ENCODE data around the gene CORO6. TPM values are rescaled to one million over a fixed set of nuclear protein-coding genes. Genes with fewer than 3 reads are reported as not detected.
"Not testable (repeated sequence)": the region's sequence is repeated elsewhere in the genome, so short reads cannot be mapped to it uniquely, and the experiment has no call there.

CORO6 gene
- 0.63 and 0.87 TPM in 2 replicates for total RNA-seq (2014; rRNA removed; shearing (Covaris generic))
- 18.3 and 20.4 TPM in 2 replicates for polyA plus RNA-seq (2014; cell fraction: nucleus; rRNA removed)

- peak; percentile 25 for DNase-seq (ENCODE audit: extremely low read depth, low read depth)
These were observed at the start of gene CORO6 for GRCh38 chr17:29622337-29623282. CORO6 (minus strand) TSS chr17:29622912; CDS start chr17:29621421, 1,491 bp downstream.

- no peak for DNase-seq (ENCODE audit: extremely low read depth, low read depth)
These were observed 48.9 kb upstream of the CORO6 start for GRCh38 chr17:29671661-29672060.

GRCh38 chr17:29669266-29669665 is 46.6 kb upstream of the CORO6 start:
- DNase-seq (ENCODE audit: extremely low read depth, low read depth), result no peak

GRCh38 chr17:29667969-29668368 is 45.3 kb upstream of the CORO6 start:
- DNase-seq (ENCODE audit: extremely low read depth, low read depth), result no peak

GRCh38 chr17:29665481-29665810 is 42.7 kb upstream of the CORO6 start:
- DNase-seq (ENCODE audit: extremely low read depth, low read depth), result no peak

GRCh38 chr17:29664743-29665480 is 42.2 kb upstream of the CORO6 start:
- DNase-seq (ENCODE audit: extremely low read depth, low read depth), result no peak

GRCh38 chr17:29663155-29663554 is 40.4 kb upstream of the CORO6 start:
- DNase-seq (ENCODE audit: extremely low read depth, low read depth), result peak; percentile 41

GRCh38 chr17:29661213-29661612 is 38.5 kb upstream of the CORO6 start:
- no peak for DNase-seq (ENCODE audit: extremely low read depth, low read depth)

- DNase-seq (ENCODE audit: extremely low read depth, low read depth), result no peak
These were observed 36.4 kb upstream of the CORO6 start for GRCh38 chr17:29659155-29659554.

GRCh38 chr17:29655323-29655722 is 32.6 kb upstream of the CORO6 start:
- no peak for DNase-seq (ENCODE audit: extremely low read depth, low read depth)

- DNase-seq (ENCODE audit: extremely low read depth, low read depth), result no peak
These were observed 31.4 kb upstream of the CORO6 start for GRCh38 chr17:29653995-29654714.

- no peak for DNase-seq (ENCODE audit: extremely low read depth, low read depth)
These were observed 30.3 kb upstream of the CORO6 start for GRCh38 chr17:29652976-29653375.

- not testable (repeated sequence) for DNase-seq (ENCODE audit: extremely low read depth, low read depth)
These were observed 29.2 kb upstream of the CORO6 start for GRCh38 chr17:29651913-29652312.

- no peak for DNase-seq (ENCODE audit: extremely low read depth, low read depth)
These were observed 27.7 kb upstream of the CORO6 start for GRCh38 chr17:29650396-29650795.

GRCh38 chr17:29649359-29649758 is 26.6 kb upstream of the CORO6 start:
- no peak for DNase-seq (ENCODE audit: extremely low read depth, low read depth)

- no peak for DNase-seq (ENCODE audit: extremely low read depth, low read depth)
These were observed 25.3 kb upstream of the CORO6 start for GRCh38 chr17:29648005-29648404.

GRCh38 chr17:29645515-29646051 is 22.9 kb upstream of the CORO6 start:
- DNase-seq (ENCODE audit: extremely low read depth, low read depth), result no peak

- no peak for DNase-seq (ENCODE audit: extremely low read depth, low read depth)
These were observed 21.1 kb upstream of the CORO6 start for GRCh38 chr17:29643817-29644160.

GRCh38 chr17:29642171-29642611 is 19.5 kb upstream of the CORO6 start:
- DNase-seq (ENCODE audit: extremely low read depth, low read depth), result no peak

- DNase-seq (ENCODE audit: extremely low read depth, low read depth), result no peak
These were observed 18.4 kb upstream of the CORO6 start for GRCh38 chr17:29640981-29641642.
